ENCODE results near the gene TRIM50.
"Not testable (repeated sequence)": the region's sequence is repeated elsewhere in the genome, so short reads cannot be mapped to it uniquely, and the experiment has no call there.

Gene TRIM50

GRCh38 chr7:73327922-73328321 lies at the start of gene TRIM50, which contains the start of gene FKBP6:
Gene TRIM50, minus strand, starts transcription at chr7:73328082. Its CDS starts 3,295 bp downstream, at chr7:73324787.
Gene FKBP6, plus strand, starts transcription at chr7:73328161. Its CDS starts 268 bp downstream, at chr7:73328429.
- not testable (repeated sequence) for DNase-seq

- DNase-seq: no peak
Measured at GRCh38 chr7:73376671-73377412, 49.0 kb upstream of the TRIM50 start.

- not testable (repeated sequence) for DNase-seq
Measured at GRCh38 chr7:73376262-73376661, 48.4 kb upstream of the TRIM50 start.

GRCh38 chr7:73373741-73374140 lies 45.9 kb upstream of the TRIM50 start:
- DNase-seq: no peak

- DNase-seq: no peak
Measured at GRCh38 chr7:73369622-73370021, 41.7 kb upstream of the TRIM50 start.

- no peak for DNase-seq
Measured at GRCh38 chr7:73369009-73369408, 41.1 kb upstream of the TRIM50 start.

GRCh38 chr7:73366990-73367389 lies 39.1 kb upstream of the TRIM50 start:
- no peak for DNase-seq

- DNase-seq: no peak
Measured at GRCh38 chr7:73366127-73366526, 38.2 kb upstream of the TRIM50 start.

GRCh38 chr7:73364006-73364728 lies 36.3 kb upstream of the TRIM50 start:
- DNase-seq: no peak

- DNase-seq: no peak
Measured at GRCh38 chr7:73363225-73364005, 35.5 kb upstream of the TRIM50 start.

GRCh38 chr7:73360590-73360989 lies 32.7 kb upstream of the TRIM50 start:
- not testable (repeated sequence) for DNase-seq

- DNase-seq: no peak
Measured at GRCh38 chr7:73359746-73360375, 32.0 kb upstream of the TRIM50 start.

- no peak for DNase-seq
Measured at GRCh38 chr7:73359306-73359705, 31.4 kb upstream of the TRIM50 start.

GRCh38 chr7:73358590-73359275 lies 30.9 kb upstream of the TRIM50 start:
- DNase-seq: no peak

- no peak for DNase-seq
Measured at GRCh38 chr7:73356159-73356558, 28.3 kb upstream of the TRIM50 start.

- DNase-seq: no peak
Measured at GRCh38 chr7:73354821-73355220, 26.9 kb upstream of the TRIM50 start.

GRCh38 chr7:73354196-73354595 lies 26.3 kb upstream of the TRIM50 start:
- DNase-seq: no peak

GRCh38 chr7:73353243-73353642 lies 25.4 kb upstream of the TRIM50 start:
- no peak for DNase-seq

GRCh38 chr7:73352784-73353183 lies 24.9 kb upstream of the TRIM50 start:
- DNase-seq: no peak

GRCh38 chr7:73351447-73352167 lies 23.7 kb upstream of the TRIM50 start:
- DNase-seq: no peak

GRCh38 chr7:73350306-73351068 lies 22.6 kb upstream of the TRIM50 start:
- DNase-seq: no peak

Data from activated T-cell treated with anti-CD3 and anti-CD28 coated beads, Interleukin-2, amount 50 U/mL, for 48 hours (primary cell).